NOMO-1 treated with DMSO at 0.1 percent for 48 hours (cell line): ENCODE data around the gene SMG6.

ENCODE experiments used
- DNase-seq: peaks from one replicate; lab custom pipeline; 2025; ENCODE audit not compliant: unreplicated experiment; lab: John Stamatoyannopoulos, UW

Gene SMG6

DNA sequence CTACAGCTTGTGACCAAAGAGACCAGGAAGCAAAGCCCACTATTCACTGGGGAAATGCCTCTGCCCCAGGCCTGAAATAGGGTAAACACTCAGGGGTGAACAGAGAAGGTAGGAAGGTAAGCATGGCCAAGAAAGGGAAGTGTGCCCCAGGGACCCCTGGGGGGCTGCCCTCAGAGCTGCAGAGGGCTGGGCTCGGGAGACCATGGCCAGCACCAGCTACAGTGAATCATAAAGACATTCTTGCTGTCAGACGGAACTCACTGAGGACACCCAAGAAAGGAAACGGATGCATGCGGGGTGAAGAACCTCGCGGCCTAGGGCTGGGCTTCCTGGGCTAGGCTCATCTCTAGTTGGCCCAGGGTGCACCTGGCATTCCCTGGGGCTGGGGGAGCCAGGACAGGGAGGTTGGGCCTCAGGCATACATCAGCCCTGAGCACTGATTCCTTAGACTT, 239.0 kb downstream of the SMG6 start:
- no peak for DNase-seq

DNA sequence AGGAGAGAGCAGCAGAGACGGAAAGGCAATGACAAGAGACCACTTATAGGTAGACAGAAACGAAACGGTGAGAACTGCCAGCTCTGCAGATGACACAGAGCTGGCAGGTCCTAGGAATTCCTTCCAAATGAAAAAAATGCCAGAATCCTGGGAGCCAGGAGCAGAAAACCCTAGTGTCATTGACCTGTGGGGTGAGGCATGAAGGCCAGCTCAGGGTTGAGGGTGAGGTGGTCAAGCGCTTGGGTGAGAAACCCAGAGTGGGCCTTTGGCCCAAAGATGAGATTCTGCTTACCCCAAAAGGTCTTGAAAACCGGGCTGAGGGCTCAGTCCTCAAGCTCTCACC, 239.5 kb downstream of the SMG6 start:
- no peak for DNase-seq

DNA sequence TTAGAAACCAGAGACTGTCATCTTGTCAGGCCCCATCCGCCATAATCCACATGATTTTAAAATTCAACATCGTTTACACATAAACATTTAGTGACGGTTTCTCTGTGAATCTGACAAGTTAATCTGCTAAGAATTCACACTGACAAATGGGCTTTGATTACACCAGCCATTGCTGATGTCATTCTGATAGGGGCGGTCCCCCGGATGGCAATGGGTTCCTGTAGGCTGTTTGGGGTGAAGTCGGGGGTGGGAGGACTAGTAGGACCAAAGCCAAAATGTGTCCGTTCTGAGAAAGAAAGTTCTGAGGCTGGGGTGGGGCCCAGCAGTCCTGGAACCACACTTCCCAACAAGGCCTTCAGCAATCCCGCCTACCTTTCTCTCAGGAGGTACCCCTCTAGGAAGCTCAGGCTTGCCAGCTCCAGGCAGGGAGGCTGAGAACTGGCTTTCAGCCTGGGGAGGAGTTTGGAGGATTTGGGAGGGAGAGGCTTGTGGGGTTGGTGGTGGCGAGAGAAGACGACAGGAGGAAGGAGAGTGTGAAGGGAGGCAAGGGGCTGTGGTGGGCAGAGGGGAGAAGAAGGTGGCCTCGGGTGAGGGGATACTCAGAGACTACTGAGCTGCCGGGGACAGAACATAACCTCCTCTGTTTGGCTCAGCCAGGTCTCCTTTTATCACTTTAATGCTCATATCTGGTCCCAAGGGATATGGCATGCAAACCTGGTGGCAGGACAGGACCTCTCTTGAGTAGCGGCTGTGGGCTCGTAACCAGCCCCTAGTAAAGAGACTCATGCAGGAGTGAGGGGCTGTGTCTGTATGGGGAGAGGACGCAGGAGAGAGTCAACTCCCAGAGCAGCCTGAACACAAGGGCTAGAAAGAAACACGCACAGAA, 240.1 kb downstream of the SMG6 start:
- DNase-seq: no peak

DNA sequence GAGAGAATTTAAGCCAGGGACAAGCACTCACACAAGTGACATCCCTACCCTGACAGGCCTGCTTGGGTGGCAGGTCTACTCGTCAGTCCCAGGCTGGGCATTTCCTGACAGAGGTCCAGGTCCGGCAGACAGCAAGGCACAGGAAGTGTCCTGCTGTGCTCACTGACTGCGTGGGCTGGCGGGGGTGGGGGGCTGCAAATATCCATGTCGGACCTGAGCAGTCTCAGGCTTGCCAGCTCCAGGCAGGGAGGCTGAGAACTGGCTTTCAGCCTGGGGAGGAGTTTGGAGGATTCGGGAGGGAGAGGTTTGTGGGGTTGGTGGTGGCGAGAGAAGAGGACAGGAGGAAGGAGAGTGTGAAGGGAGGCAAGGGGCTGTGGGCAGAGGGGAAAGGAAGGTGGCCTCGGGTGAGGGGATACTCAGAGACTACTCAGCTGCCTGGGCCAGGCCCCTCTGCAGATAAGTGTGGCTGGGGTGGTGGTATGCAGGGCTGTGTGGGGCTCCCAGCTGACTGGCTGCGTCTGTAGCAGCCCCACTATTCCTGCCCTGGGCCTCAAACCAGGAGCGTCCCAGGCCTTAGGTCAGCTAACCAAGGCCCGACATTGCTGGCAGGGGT, 240.9 kb downstream of the SMG6 start:
- no peak for DNase-seq

DNA sequence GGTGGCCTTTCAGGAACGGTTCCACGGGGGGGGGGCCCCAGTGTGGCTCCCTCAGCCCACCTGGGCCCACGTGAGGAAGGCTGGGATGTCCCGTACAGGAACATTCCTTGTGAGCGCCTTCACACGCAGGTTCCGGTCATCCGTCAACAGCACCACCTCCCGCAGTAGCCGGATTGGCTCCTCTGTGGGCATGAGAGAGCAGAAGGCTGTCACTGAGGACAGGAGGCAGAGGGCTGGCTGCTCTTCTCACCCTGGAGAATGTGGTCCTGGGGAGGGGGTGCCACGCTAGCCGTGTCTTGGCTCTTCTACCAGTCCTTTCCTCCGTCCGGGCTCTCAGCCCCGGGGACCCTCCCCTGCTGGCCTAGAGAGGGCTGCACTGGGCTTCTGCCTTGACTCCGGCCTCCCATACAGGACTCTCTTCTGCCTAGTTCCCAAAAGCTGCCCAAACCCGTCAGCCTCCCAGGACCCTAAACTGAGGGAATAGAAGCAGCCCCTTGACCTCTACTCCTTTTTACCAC, 242.1 kb downstream of the SMG6 start:
- no peak for DNase-seq

DNA sequence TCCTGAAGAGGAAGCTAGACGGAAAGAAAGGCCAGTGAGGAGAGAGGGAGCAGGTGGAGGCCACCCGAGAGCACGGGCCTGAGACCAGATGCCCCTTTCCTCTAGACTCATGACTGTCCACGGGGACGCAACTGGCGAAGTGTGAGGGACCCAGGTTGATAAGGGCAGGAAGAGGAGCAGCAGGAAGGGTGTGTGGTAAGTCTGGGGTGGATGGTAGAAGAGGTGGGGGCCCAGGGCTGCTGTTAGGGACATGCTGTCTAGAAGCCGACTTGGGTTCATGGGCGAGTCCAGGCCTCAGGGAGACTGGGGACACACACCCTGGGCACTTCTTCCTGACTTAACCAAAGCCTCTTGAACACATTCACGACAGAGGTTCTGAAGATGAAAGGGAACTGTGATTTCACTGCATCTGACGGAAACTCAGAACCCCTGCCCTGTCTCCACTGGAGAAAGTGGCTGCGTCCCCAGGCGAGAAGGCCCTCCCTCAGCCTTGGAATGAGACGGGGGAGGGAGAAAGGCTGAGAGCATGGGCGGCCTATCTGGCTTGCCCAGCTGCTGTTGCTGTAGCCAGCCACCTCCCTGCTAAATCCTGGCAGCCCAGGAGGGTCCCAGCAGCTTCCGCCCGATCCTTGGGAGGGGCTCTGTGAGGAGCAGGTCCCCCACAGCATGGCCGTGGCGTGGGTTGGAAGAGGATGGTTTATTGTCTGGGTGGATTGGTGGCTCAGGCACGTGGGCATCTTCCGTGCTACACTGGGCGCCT, 242.7 kb downstream of the SMG6 start:
- no peak for DNase-seq

DNA sequence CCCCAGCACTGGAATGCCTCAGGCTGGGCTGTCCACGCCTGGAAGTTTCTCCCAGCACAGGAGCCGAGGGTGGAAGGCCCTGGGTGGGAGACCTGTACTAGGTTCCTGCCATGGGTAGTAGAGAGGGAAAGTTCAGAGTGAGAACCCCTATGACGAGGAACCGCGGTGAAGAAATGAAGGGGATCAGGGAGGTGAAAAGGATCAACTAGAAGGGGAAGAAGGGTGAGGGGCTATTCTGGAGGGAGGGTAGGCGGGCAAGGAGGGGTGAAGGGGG, 243.3 kb downstream of the SMG6 start:
- DNase-seq: no peak

DNA sequence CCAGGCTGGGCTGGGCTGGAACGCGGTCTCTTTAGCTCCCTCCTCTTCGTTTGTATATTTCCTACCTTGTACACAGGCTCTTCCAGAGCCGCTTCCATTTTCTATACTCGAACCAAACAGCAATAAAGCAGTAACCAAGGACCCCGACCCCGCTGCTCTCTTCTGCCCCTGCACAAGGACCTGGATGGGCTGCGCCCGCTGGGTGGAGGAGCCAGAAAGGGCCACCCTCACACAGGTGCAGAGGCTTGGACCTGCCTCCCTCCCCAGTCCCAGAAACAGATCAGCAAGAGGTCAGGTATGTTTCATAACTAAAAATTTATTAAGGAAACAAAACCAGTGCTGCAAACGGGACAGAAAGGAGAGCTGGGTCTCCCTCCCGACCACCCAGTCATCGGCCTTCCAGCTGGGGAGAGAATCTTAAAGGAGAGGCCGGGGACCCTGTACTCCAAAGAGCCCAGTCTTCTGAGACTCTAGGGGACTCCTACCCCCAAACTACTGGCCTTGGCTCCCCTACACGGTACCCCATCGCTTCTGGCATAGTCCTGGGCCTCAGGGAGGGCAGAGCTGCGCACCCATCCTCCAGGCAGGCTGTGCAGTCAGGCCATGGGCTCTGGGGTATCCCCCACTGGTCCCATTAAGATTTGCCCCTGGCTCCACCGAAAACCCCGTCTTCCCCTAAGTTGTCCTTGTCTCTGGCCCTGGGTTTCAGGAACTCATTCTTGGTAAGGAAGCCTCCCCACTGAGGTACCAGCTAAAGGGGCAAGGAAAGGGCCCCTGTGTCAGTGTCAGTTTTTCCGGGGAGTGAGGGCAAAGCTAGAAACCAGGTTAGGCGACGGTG, 243.8 kb downstream of the SMG6 start:
- no peak for DNase-seq

DNA sequence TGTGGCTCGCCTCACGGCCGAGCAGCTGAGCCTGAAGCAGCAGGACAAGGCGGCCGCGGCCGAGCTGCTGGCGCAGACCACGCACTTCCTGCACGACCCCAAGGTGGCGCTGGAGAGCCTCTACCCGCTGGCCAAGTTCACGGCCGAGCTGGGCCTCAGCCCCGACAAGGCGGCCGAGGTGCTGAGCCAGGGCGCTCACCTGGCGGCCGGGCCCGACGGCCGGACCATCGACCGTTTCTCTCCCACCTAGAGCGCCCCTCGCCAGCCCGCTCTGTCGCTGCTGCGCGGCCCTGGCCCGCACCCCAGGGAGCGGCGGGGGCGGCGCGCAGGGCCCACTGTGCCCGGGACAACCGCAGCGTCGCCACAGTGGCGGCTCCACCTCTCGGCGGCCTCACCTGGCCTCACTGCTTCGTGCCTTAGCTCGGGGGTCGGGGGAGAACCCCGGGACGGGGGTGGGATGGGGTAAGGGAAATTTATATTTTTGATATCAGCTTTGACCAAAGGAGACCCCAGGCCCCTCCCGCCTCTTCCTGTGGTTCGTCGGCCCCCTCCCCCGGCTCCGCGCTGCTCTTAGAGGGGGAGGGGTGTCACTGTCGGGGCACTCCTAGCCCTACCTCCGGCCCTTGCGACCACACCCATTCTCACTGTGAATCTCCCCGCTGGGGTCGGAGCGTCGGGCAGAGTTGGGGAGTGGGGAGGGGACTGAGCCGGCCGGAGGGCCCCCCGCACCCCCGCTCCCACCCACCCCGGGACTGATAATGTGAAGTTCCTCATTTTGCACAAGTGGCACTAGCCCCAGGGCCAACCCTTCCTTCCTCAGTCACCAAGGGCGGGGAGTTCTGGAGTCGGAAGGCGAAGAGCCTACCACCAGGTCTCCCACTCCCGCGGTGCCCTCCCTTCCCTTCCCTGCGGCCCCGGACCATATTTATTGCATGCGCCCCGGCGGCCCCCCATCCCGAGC, 244.7 kb downstream of the SMG6 start:
- DNase-seq: peak; percentile 70

DNA sequence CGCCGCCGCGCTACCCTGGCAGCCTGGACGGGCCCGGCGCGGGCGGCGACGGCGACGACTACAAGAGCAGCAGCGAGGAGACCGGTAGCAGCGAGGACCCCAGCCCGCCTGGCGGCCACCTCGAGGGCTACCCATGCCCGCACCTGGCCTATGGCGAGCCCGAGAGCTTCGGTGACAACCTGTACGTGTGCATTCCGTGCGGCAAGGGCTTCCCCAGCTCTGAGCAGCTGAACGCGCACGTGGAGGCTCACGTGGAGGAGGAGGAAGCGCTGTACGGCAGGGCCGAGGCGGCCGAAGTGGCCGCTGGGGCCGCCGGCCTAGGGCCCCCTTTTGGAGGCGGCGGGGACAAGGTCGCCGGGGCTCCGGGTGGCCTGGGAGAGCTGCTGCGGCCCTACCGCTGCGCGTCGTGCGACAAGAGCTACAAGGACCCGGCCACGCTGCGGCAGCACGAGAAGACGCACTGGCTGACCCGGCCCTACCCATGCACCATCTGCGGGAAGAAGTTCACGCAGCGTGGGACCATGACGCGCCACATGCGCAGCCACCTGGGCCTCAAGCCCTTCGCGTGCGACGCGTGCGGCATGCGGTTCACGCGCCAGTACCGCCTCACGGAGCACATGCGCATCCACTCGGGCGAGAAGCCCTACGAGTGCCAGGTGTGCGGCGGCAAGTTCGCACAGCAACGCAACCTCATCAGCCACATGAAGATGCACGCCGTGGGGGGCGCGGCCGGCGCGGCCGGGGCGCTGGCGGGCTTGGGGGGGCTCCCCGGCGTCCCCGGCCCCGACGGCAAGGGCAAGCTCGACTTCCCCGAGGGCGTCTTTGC, 245.6 kb downstream of the SMG6 start:
- no peak for DNase-seq

DNA sequence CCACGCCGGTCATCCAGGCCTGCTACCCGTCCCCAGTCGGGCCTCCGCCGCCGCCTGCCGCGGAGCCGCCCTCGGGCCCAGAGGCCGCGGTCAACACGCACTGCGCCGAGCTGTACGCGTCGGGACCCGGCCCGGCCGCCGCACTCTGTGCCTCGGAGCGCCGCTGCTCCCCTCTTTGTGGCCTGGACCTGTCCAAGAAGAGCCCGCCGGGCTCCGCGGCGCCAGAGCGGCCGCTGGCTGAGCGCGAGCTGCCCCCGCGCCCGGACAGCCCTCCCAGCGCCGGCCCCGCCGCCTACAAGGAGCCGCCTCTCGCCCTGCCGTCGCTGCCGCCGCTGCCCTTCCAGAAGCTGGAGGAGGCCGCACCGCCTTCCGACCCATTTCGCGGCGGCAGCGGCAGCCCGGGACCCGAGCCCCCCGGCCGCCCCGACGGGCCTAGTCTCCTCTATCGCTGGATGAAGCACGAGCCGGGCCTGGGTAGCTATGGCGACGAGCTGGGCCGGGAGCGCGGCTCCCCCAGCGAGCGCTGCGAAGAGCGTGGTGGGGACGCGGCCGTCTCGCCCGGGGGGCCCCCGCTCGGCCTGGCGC, 246.3 kb downstream of the SMG6 start:
- no peak for DNase-seq

DNA sequence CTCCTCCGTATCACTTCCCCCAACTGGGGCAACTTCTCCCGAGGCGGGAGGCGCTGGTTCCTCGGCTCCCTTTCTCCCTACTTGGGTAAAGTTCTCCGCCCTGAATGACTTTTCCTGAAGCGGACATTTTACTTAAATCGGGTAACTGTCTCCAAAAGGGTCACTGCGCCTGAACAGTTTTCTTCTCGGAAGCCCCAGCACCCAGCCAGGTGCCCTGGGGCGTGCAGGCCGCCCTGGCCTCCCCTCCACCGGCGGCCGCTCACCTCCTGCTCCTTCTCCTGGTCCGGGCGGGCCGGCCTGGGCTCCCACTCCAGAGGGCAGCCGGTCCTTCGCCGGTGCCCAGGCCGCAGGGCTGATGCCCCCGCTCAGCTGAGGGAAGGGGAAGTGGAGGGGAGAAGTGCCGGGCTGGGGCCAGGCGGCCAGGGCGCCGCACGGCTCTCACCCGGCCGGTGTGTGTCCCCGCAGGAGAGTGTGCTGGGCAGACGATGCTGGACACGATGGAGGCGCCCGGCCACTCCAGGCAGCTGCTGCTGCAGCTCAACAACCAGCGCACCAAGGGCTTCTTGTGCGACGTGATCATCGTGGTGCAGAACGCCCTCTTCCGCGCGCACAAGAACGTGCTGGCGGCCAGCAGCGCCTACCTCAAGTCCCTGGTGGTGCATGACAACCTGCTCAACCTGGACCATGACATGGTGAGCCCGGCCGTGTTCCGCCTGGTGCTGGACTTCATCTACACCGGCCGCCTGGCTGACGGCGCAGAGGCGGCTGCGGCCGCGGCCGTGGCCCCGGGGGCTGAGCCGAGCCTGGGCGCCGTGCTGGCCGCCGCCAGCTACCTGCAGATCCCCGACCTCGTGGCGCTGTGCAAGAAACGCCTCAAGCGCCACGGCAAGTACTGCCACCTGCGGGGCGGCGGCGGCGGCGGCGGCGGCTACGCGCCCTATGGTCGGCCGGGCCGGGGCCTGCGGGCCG, 247.1 kb downstream of the SMG6 start:
- no peak for DNase-seq

DNA sequence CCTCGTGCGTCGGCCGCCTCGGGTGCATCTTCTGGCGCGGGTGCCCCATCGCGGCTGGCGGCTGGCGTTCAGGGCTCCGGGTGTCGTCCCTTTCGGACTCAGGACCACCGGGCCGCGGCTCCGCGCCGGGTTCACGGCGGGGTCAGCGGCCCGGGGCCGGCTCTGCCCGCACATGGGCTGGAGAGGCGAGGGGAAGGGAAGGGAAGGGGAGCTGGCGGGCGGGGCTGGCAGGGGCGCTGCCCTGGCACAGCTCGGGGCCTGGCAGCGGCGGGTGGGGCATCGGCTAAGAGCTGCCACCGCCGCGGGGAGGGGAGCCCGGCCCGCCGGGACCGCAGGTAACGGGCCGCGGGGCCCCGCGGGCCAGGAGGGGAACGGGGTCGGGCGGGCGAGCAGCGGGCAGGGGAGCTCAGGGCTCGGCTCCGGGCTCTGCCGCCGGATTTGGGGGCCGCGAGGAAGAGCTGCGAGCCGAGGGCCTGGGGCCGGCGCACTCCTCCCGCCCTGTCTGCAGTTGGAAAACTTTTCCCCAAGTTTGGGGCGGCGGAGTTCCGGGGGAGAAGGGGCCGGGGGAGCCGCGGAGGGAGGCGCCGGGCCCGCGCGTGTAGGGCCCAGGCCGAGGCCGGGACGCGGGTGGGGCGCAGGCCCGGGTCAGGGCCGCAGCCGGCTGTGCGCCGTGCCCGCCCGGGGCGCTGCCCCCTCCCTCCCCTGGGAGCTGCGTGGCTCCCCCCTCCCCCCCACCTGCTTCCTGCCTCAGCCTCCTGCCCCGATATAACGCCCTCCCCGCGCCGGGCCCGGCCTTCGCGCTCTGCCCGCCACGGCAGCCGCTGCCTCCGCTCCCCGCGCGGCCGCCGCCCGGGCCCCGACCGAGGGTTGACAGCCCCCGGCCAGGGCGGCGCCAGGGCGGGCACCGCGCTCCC, 248.0 kb downstream of the SMG6 start:
- no peak for DNase-seq

DNA sequence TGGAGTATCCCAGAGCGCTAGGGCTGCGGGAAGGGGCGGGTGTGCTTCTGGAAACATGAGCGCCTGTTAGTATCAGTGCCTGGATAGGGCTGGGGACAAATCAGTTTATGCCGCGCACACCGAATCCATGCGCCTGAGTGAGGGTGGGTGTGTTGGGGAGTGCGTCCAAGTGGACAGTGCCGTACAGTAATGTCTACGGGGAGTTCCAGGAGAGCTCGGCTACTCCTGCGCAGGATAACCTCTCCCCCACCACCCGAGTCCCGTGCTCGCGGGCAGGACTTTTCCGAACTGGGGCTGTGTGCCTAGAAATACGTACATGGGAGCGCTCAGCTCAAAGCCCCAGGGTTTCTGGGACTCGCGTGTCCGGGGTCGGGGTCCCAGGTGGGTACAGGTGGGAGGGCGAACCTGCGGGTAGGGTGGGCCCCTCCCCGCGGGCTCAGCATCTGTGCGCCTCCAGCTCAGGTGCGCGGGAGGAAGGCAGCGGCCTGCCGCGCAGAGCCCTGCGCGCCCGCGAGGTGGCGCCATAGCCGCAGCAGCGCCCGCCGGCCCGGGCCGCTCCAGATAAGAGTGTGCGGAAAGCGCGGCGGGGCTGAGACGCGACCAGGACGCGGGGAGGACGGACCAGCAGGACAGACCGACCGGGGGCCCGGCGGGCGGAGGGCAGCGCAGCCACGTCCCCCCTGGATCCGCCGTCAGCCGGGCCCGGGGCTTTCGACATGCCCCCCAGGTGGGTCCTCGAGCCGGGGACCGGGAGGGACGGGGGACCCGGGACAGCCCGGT, 248.9 kb downstream of the SMG6 start, which contains the start of gene HIC1:
Gene HIC1 (plus strand): TSS at position 592 of the 780 bp plus-strand sequence. CDS start 1,588 bp downstream, outside the sequence.
- DNase-seq: peak; percentile 42

DNA sequence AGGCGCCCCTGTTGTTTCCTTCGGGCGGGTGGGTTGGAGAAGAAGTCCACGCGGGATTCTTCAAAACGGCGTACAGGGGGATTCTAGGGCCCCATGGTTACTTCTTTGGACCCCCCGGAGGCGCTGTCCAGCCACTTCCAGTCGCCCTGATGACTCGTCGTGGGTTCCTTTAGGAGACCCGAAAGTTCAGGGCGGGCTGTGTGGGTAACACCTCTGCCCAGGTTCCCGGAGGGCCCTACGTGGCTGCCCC, 249.4 kb downstream of the SMG6 start:
- no peak for DNase-seq
